GM12878 (cell line): ENCODE measurements around the gene PALS2. TPM values are rescaled to one million over a fixed set of nuclear protein-coding genes. Genes with fewer than 3 reads are reported as not detected.
A peak's percentile ranks its signal among the peaks of the same experiment; 100 is the strongest.

Experiments
- CHD2 ChIP-seq: IDR thresholded peaks from 2 replicates; pipeline ENCODE4 v1.6.1; 2011; ENCODE audit warnings: low read depth, low read length, improper control_type of control experiment, borderline replicate concordance
- CHD4 ChIP-seq: fragments of 200-600 bp; sonication (generic); IDR thresholded peaks from 2 replicates; pipeline ENCODE4 v1.6.1; 2016; ENCODE audit warnings: mild to moderate bottlenecking
- CUX1 ChIP-seq: IDR thresholded peaks from 2 replicates; pipeline ENCODE4 v1.6.1; 2012; ENCODE audit warnings: improper control_type of control experiment, low read depth, low read length; ENCODE audit not compliant: insufficient replicate concordance
- ETV6 ChIP-seq, 2 experiments: fragments of 450-650 bp in 1 of 2; IDR thresholded peaks in 1 of 2; conservative IDR thresholded peaks in 1 of 2; 2 replicates each; pipeline ENCODE4 v1.6.1; 2014; ENCODE audit warnings: antibody characterized with exemption in 1 of 2, borderline replicate concordance in 1 of 2, low read depth in 1 of 2, mild to moderate bottlenecking in 1 of 2, moderate library complexity in 1 of 2
- JUNB ChIP-seq: IDR thresholded peaks from 2 replicates; pipeline ENCODE4 v1.6.1; 2016; ENCODE audit warnings: antibody characterized with exemption, mild to moderate bottlenecking
- LARP7 ChIP-seq: fragments of 450-650 bp; IDR thresholded peaks from 2 replicates; pipeline ENCODE4 v1.6.1; 2017; ENCODE audit warnings: mild to moderate bottlenecking
- MTA2 ChIP-seq: fragments of 450-650 bp; IDR thresholded peaks from 2 replicates; pipeline ENCODE4 v1.6.1; 2016; ENCODE audit warnings: low read depth, mild to moderate bottlenecking, moderate library complexity
- NR2C2 ChIP-seq: IDR thresholded peaks from 2 replicates; pipeline ENCODE4 v1.6.1; 2011; ENCODE audit warnings: borderline replicate concordance, low read depth; ENCODE audit not compliant: control insufficient read depth, insufficient read length
- NRF1 ChIP-seq: conservative IDR thresholded peaks from 2 replicates; pipeline ENCODE4 v1.6.1; 2011; ENCODE audit warnings: mild to moderate bottlenecking, low read depth, low read length, improper control_type of control experiment
- PAX5 ChIP-seq: IDR thresholded peaks from 2 replicates; pipeline ENCODE4 v1.6.1; 2011; ENCODE audit warnings: low read depth, low read length, borderline replicate concordance
- RELA ChIP-seq: fragments of 450-650 bp; IDR thresholded peaks from 2 replicates; pipeline ENCODE4 v1.8.0; 2014; ENCODE audit warnings: borderline replicate concordance; ENCODE audit not compliant: partially characterized antibody
- SIN3A ChIP-seq: IDR thresholded peaks from 2 replicates; pipeline ENCODE4 v1.6.1; 2012; ENCODE audit warnings: low read depth, low read length, improper control_type of control experiment
- SMAD5 ChIP-seq: IDR thresholded peaks from 2 replicates; pipeline ENCODE4 v1.6.1; 2016; ENCODE audit warnings: antibody characterized with exemption, low read depth
- SP1 ChIP-seq: IDR thresholded peaks from one replicate; pipeline ENCODE4 v1.6.1; 2011; ENCODE audit warnings: low read depth, low read length
- TCF12 ChIP-seq: IDR thresholded peaks from 2 replicates; pipeline ENCODE4 v1.6.1; 2011; ENCODE audit warnings: low read depth, mild to moderate bottlenecking, low read length
- TCF3 ChIP-seq: IDR thresholded peaks from 2 replicates; pipeline ENCODE4 v1.6.1; 2012; ENCODE audit warnings: low read depth, mild to moderate bottlenecking, low read length, borderline replicate concordance; ENCODE audit not compliant: insufficient read depth
- ZNF24 ChIP-seq: fragments of 450-650 bp; IDR thresholded peaks from 2 replicates; pipeline ENCODE4 v1.6.1; 2017; ENCODE audit warnings: antibody characterized with exemption, mild to moderate bottlenecking
- ZNF274 ChIP-seq: IDR thresholded peaks from one replicate; pipeline ENCODE4 v1.8.0; 2011; ENCODE audit not compliant: insufficient read length, insufficient read depth
- ZNF384 ChIP-seq: IDR thresholded peaks from 2 replicates; pipeline ENCODE4 v1.6.1; 2012; ENCODE audit warnings: low read depth, mild to moderate bottlenecking, low read length, improper control_type of control experiment, borderline replicate concordance
- polyA plus RNA-seq, 11 experiments: library from polyadenylated mRNA; depleted of rRNA in 4 of 11; unstranded in 6 of 11; stranded (reverse) in 5 of 11; fragments of >200 nt; fragmentation: Nextera tagmentation in 4 of 11; fragmentation: Illumina TruSeq in 1 of 11; extraction: Ambion mirVana in 4 of 11; extraction: Trizol in 1 of 11; gene quantifications; 1 replicate in 1 of 11; 2 replicates in 10 of 11; pipeline versions ENCODE4 v1.2.1 to v1.2.3, GENCODE V29; 2011 to 2016; ENCODE audit warnings: inconsistent platforms in 2 of 11, missing spikeins in 2 of 11, low read depth in 1 of 11
- total RNA-seq, 4 experiments: library from RNA; depleted of rRNA in 3 of 4; stranded (reverse); fragments of >200 nt in 3 of 4; fragmentation: Illumina TruSeq in 1 of 4; extraction: Trizol in 1 of 4; gene quantifications; 2 replicates each; pipeline versions ENCODE4 v1.2.1 to v1.2.3, GENCODE V29; 2013 to 2021
- TF ChIP-seq, protein P1 (sequence below): fragments of 450-650 bp; IDR thresholded peaks from 2 replicates; pipeline ENCODE4 v1.6.1; 2017; ENCODE audit warnings: mild to moderate bottlenecking, moderate library complexity
- TF ChIP-seq, protein P2 (sequence below): fragments of 450-650 bp; IDR thresholded peaks from 2 replicates; pipeline ENCODE4 v1.6.1; 2018; ENCODE audit warnings: mild to moderate bottlenecking, low read depth, moderate library complexity; ENCODE audit not compliant: partially characterized antibody

The PALS2 gene
- total and polyA plus RNA-seq, 10 of the 15 experiments (the other 5 are each of a cell fraction or from before 2014, with no cell fraction given): 10.7 to 53.5 (median 20.1) TPM

- TF ChIP-seq, protein P1, sequence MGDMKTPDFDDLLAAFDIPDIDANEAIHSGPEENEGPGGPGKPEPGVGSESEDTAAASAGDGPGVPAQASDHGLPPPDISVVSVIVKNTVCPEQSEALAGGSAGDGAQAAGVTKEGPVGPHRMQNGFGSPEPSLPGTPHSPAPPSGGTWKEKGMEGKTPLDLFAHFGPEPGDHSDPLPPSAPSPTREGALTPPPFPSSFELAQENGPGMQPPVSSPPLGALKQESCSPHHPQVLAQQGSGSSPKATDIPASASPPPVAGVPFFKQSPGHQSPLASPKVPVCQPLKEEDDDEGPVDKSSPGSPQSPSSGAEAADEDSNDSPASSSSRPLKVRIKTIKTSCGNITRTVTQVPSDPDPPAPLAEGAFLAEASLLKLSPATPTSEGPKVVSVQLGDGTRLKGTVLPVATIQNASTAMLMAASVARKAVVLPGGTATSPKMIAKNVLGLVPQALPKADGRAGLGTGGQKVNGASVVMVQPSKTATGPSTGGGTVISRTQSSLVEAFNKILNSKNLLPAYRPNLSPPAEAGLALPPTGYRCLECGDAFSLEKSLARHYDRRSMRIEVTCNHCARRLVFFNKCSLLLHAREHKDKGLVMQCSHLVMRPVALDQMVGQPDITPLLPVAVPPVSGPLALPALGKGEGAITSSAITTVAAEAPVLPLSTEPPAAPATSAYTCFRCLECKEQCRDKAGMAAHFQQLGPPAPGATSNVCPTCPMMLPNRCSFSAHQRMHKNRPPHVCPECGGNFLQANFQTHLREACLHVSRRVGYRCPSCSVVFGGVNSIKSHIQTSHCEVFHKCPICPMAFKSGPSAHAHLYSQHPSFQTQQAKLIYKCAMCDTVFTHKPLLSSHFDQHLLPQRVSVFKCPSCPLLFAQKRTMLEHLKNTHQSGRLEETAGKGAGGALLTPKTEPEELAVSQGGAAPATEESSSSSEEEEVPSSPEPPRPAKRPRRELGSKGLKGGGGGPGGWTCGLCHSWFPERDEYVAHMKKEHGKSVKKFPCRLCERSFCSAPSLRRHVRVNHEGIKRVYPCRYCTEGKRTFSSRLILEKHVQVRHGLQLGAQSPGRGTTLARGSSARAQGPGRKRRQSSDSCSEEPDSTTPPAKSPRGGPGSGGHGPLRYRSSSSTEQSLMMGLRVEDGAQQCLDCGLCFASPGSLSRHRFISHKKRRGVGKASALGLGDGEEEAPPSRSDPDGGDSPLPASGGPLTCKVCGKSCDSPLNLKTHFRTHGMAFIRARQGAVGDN: no peak
- no peak for TF ChIP-seq ETV6 (conservative IDR thresholded peaks at IDR 0.05 in 1 of 2, IDR thresholded peaks at IDR 0.05 in 1 of 2; ENCODE audit: borderline replicate concordance in 1 of 2, low read depth in 1 of 2)
- TF ChIP-seq TCF3: no peak
- no peak for TF ChIP-seq ZNF24
- TF ChIP-seq CUX1: no peak
- no peak for TF ChIP-seq RELA
- TF ChIP-seq, protein P2, sequence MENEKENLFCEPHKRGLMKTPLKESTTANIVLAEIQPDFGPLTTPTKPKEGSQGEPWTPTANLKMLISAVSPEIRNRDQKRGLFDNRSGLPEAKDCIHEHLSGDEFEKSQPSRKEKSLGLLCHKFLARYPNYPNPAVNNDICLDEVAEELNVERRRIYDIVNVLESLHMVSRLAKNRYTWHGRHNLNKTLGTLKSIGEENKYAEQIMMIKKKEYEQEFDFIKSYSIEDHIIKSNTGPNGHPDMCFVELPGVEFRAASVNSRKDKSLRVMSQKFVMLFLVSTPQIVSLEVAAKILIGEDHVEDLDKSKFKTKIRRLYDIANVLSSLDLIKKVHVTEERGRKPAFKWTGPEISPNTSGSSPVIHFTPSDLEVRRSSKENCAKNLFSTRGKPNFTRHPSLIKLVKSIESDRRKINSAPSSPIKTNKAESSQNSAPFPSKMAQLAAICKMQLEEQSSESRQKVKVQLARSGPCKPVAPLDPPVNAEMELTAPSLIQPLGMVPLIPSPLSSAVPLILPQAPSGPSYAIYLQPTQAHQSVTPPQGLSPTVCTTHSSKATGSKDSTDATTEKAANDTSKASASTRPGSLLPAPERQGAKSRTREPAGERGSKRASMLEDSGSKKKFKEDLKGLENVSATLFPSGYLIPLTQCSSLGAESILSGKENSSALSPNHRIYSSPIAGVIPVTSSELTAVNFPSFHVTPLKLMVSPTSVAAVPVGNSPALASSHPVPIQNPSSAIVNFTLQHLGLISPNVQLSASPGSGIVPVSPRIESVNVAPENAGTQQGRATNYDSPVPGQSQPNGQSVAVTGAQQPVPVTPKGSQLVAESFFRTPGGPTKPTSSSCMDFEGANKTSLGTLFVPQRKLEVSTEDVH: no peak
- no peak for TF ChIP-seq NR2C2
- no peak for TF ChIP-seq SMAD5
- TF ChIP-seq CHD4: no peak
- TF ChIP-seq SIN3A: no peak
- no peak for TF ChIP-seq PAX5
- TF ChIP-seq JUNB: peak; percentile 91
- TF ChIP-seq MTA2: no peak
- no peak for TF ChIP-seq ZNF384
- no peak for TF ChIP-seq LARP7
- no peak for TF ChIP-seq SP1
- TF ChIP-seq NRF1: no peak
- TF ChIP-seq CHD2: no peak
- TF ChIP-seq ZNF274: no peak
- TF ChIP-seq TCF12: no peak
Measured at GRCh38 chr7:24597014-24597413, 23.8 kb downstream of the PALS2 start (continued).
